Panc1 (cell line): ENCODE measurements around the gene CEP44.

Experiments used
- CTCF ChIP-seq: fragments of 450-650 bp; IDR thresholded peaks from 2 replicates; pipeline ENCODE4 v1.5.1; 2017; ENCODE audit warnings: mild to moderate bottlenecking
- POLR2AphosphoS5 ChIP-seq: IDR thresholded peaks from 2 replicates; pipeline ENCODE4 v1.6.1; 2012; ENCODE audit warnings: mild to moderate bottlenecking, low read depth, low read length, moderate library complexity
- REST ChIP-seq, 2 experiments: IDR thresholded peaks; 2 replicates each; pipeline ENCODE4 v1.6.1; 2011 to 2012; ENCODE audit warnings: low read depth in 2 of 2, control low read depth in 1 of 2, low read length in 1 of 2, mild to moderate bottlenecking in 1 of 2, moderate library complexity in 1 of 2; ENCODE audit not compliant: insufficient read depth in 1 of 2
- TCF7L2 ChIP-seq: IDR thresholded peaks from 2 replicates; pipeline ENCODE4 v1.6.1; 2011; ENCODE audit warnings: mild to moderate bottlenecking, low read depth, low read length, inconsistent platforms

- TF ChIP-seq CTCF (no peak), POLR2AphosphoS5 (no peak), REST (IDR thresholded peaks at IDR 0.05; ENCODE audit: insufficient read depth in 1 of 2, low read depth in 2 of 2, low read length in 1 of 2) (no peak), TCF7L2 (no peak)
Measured at GRCh38 chr4:174358410-174358809, 74.7 kb downstream of the CEP44 start.
